WTC11 (cell line): ENCODE measurements around the gene SNRNP200. TPM values are rescaled to one million over a fixed set of nuclear protein-coding genes. Genes with fewer than 3 reads are reported as not detected.

ENCODE experiments used
- ATAC-seq: fragments of 200-7000 bp; cut with Tn5 transposase; 2 replicates; pipeline ENCODE4 v1.10.0; 2021; ENCODE audit warnings: mild to moderate bottlenecking, moderate library complexity
- CTCF ChIA-PET: fragments of 300-600 bp; sonication (Branson Sonifier 250); formaldehyde crosslinking; loops from one replicate; lab custom pipeline; 2021; ENCODE audit warnings: antibody characterized with exemption; lab: Charles Lee
- POLR2A ChIA-PET: fragments of 350-600 bp; sonication (Branson Sonifier 250); formaldehyde crosslinking; loops from one replicate; lab custom pipeline; 2021; ENCODE audit warnings: antibody characterized with exemption; lab: Charles Lee
- DNase-seq: peaks from one replicate; pipeline ENCODE4 v3.0.0; 2021; ENCODE audit warnings: low spot score
- H3K27ac Mint-ChIP-seq: 2 replicates; pipeline ENCODE4 v1.8.0; 2021; ENCODE audit warnings: mixed read lengths
- H3K27me3 Mint-ChIP-seq: 2 replicates; pipeline ENCODE4 v1.8.0; 2021; ENCODE audit warnings: low read depth, mild to moderate bottlenecking, moderate library complexity, mixed read lengths
- H3K36me3 Mint-ChIP-seq: 2 replicates; pipeline ENCODE4 v1.8.0; 2021; ENCODE audit warnings: mixed read lengths
- H3K4me1 Mint-ChIP-seq: 2 replicates; pipeline ENCODE4 v1.8.0; 2022; ENCODE audit warnings: mixed read lengths
- H3K4me3 Mint-ChIP-seq: 2 replicates; pipeline ENCODE4 v1.8.0; 2021; ENCODE audit warnings: mild to moderate bottlenecking, moderate library complexity, mixed read lengths
- H3K9me3 Mint-ChIP-seq: 2 replicates; pipeline ENCODE4 v1.8.0; 2021; ENCODE audit warnings: mixed read lengths
- ATF6 ChIP-seq: sonication (generic); formaldehyde crosslinking; IDR thresholded peaks from 2 replicates; pipeline ENCODE4 v1.8.1; 2023; ENCODE audit warnings: mild to moderate bottlenecking, missing genetic modification reagents
- HMGA2 ChIP-seq: fragments of 250-450 bp; sonication (Bioruptor Pico); IDR thresholded peaks from 2 replicates; pipeline ENCODE4 v1.4.0; 2021; ENCODE audit warnings: mild to moderate bottlenecking, moderate library complexity
- IRF2 ChIP-seq: sonication (generic); formaldehyde crosslinking; IDR thresholded peaks from 2 replicates; pipeline ENCODE4 v1.8.0; 2022; ENCODE audit warnings: low read depth, missing genetic modification reagents, borderline replicate concordance
- JAZF1 ChIP-seq: fragments of 250-450 bp; sonication (Bioruptor Pico); IDR thresholded peaks from 2 replicates; pipeline ENCODE4 v1.9.0; 2021; ENCODE audit warnings: moderate library complexity, mild to moderate bottlenecking, inconsistent platforms
- NFE2L1 ChIP-seq: sonication (generic); formaldehyde crosslinking; IDR thresholded peaks from 2 replicates; pipeline ENCODE4 v1.8.1; 2023; ENCODE audit warnings: missing genetic modification reagents
- NR3C1 ChIP-seq: sonication (generic); formaldehyde crosslinking; conservative IDR thresholded peaks from 2 replicates; pipeline ENCODE4 v1.8.1; 2023; ENCODE audit warnings: low read depth, mild to moderate bottlenecking, missing genetic modification reagents
- SMAD4 ChIP-seq: sonication (generic); formaldehyde crosslinking; IDR thresholded peaks from 2 replicates; pipeline ENCODE4 v1.8.0; 2022; ENCODE audit warnings: mild to moderate bottlenecking, missing genetic modification reagents
- TCF7 ChIP-seq: sonication (generic); formaldehyde crosslinking; IDR thresholded peaks from 2 replicates; pipeline ENCODE4 v1.8.0; 2022; ENCODE audit warnings: mild to moderate bottlenecking, low read depth, missing genetic modification reagents, moderate library complexity
- TP53 ChIP-seq: sonication (generic); formaldehyde crosslinking; IDR thresholded peaks from 2 replicates; pipeline ENCODE4 v1.8.1; 2023; ENCODE audit warnings: mild to moderate bottlenecking, missing genetic modification reagents
- ZBTB21 ChIP-seq: sonication (generic); formaldehyde crosslinking; IDR thresholded peaks from 2 replicates; pipeline ENCODE4 v1.8.1; 2023; ENCODE audit warnings: mild to moderate bottlenecking, missing genetic modification reagents, borderline replicate concordance
- ZNF232 ChIP-seq: sonication (generic); formaldehyde crosslinking; IDR thresholded peaks from 2 replicates; pipeline ENCODE4 v1.8.0; 2022; ENCODE audit warnings: mild to moderate bottlenecking, missing genetic modification reagents
- ZNF532 ChIP-seq: fragments of 250-450 bp; sonication (Bioruptor Pico); IDR thresholded peaks from 2 replicates; pipeline ENCODE4 v1.9.0; 2021; ENCODE audit warnings: mild to moderate bottlenecking, borderline replicate concordance
- ZNF671 ChIP-seq: fragments of 250-450 bp; sonication (Bioruptor Pico); IDR thresholded peaks from 2 replicates; pipeline ENCODE4 v1.8.0; 2021; ENCODE audit warnings: mild to moderate bottlenecking
- total RNA-seq: library from RNA; stranded (reverse); gene quantifications from 3 replicates; pipeline ENCODE4 v1.2.3, GENCODE V29; 2021
- TF ChIP-seq, protein P1 (sequence below): sonication (generic); formaldehyde crosslinking; IDR thresholded peaks from 2 replicates; pipeline ENCODE4 v1.8.0; 2023; ENCODE audit warnings: mild to moderate bottlenecking, missing genetic modification reagents
- TF ChIP-seq, protein P2 (sequence below): sonication (generic); formaldehyde crosslinking; IDR thresholded peaks from 2 replicates; pipeline ENCODE4 v1.8.0; 2022; ENCODE audit warnings: missing genetic modification reagents
- TF ChIP-seq, protein P3 (sequence below): sonication (generic); formaldehyde crosslinking; IDR thresholded peaks from 2 replicates; pipeline ENCODE4 v1.8.0; 2022; ENCODE audit warnings: mild to moderate bottlenecking, missing genetic modification reagents
- TF ChIP-seq, protein P4 (sequence below): sonication (generic); formaldehyde crosslinking; IDR thresholded peaks from 2 replicates; pipeline ENCODE4 v1.8.1; 2022; ENCODE audit warnings: low read depth, missing genetic modification reagents, borderline replicate concordance

SNRNP200 gene
- total RNA-seq, 1 experiment from 2014 or later, result 226 TPM

GRCh38 chr2:96274355-96275056 lies 30.8 kb downstream of the SNRNP200 start:
- no peak for ATAC-seq

GRCh38 chr2:96273763-96274162 lies 31.6 kb downstream of the SNRNP200 start:
- DNase-seq (no peak), ATAC-seq (no peak)
- Mint-ChIP-seq H3K27ac (no peak overlapping the region), H3K9me3 (no peaks in the 10 kb centered on the region), H3K36me3 (peaks cover 73% of the 10 kb centered on the region), H3K27me3 (no peaks in the 10 kb centered on the region), H3K4me1 (no peaks in the 10 kb centered on the region), H3K4me3 (no peak overlapping the region)
- CTCF ChIA-PET, result no interaction called here
- POLR2A ChIA-PET, result interaction anchor here (0.5 kb wide), 1 partner anchor 56 kb away, joined by 5 read pairs; no protein-coding TSS in a partner anchor
- TF ChIP-seq ZNF532 (CRISPR knock-in tag), result no peak
- no peak for TF ChIP-seq NFE2L1
- TF ChIP-seq ZBTB21 (CRISPR knock-in tag), result no peak
- no peak for TF ChIP-seq JAZF1 (CRISPR knock-in tag)
- TF ChIP-seq, protein P1, sequence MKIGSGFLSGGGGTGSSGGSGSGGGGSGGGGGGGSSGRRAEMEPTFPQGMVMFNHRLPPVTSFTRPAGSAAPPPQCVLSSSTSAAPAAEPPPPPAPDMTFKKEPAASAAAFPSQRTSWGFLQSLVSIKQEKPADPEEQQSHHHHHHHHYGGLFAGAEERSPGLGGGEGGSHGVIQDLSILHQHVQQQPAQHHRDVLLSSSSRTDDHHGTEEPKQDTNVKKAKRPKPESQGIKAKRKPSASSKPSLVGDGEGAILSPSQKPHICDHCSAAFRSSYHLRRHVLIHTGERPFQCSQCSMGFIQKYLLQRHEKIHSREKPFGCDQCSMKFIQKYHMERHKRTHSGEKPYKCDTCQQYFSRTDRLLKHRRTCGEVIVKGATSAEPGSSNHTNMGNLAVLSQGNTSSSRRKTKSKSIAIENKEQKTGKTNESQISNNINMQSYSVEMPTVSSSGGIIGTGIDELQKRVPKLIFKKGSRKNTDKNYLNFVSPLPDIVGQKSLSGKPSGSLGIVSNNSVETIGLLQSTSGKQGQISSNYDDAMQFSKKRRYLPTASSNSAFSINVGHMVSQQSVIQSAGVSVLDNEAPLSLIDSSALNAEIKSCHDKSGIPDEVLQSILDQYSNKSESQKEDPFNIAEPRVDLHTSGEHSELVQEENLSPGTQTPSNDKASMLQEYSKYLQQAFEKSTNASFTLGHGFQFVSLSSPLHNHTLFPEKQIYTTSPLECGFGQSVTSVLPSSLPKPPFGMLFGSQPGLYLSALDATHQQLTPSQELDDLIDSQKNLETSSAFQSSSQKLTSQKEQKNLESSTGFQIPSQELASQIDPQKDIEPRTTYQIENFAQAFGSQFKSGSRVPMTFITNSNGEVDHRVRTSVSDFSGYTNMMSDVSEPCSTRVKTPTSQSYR (CRISPR knock-in tag), result no peak
- TF ChIP-seq HMGA2 (CRISPR knock-in tag), result no peak
- TF ChIP-seq ATF6, result no peak
- TF ChIP-seq, protein P2, sequence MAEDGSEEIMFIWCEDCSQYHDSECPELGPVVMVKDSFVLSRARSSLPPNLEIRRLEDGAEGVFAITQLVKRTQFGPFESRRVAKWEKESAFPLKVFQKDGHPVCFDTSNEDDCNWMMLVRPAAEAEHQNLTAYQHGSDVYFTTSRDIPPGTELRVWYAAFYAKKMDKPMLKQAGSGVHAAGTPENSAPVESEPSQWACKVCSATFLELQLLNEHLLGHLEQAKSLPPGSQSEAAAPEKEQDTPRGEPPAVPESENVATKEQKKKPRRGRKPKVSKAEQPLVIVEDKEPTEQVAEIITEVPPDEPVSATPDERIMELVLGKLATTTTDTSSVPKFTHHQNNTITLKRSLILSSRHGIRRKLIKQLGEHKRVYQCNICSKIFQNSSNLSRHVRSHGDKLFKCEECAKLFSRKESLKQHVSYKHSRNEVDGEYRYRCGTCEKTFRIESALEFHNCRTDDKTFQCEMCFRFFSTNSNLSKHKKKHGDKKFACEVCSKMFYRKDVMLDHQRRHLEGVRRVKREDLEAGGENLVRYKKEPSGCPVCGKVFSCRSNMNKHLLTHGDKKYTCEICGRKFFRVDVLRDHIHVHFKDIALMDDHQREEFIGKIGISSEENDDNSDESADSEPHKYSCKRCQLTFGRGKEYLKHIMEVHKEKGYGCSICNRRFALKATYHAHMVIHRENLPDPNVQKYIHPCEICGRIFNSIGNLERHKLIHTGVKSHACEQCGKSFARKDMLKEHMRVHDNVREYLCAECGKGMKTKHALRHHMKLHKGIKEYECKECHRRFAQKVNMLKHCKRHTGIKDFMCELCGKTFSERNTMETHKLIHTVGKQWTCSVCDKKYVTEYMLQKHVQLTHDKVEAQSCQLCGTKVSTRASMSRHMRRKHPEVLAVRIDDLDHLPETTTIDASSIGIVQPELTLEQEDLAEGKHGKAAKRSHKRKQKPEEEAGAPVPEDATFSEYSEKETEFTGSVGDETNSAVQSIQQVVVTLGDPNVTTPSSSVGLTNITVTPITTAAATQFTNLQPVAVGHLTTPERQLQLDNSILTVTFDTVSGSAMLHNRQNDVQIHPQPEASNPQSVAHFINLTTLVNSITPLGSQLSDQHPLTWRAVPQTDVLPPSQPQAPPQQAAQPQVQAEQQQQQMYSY (CRISPR knock-in tag), result no peak
- no peak for TF ChIP-seq ZNF232
- TF ChIP-seq ZNF671 (CRISPR knock-in tag), result no peak
- TF ChIP-seq IRF2 (CRISPR knock-in tag), result no peak
- TF ChIP-seq, protein P3, sequence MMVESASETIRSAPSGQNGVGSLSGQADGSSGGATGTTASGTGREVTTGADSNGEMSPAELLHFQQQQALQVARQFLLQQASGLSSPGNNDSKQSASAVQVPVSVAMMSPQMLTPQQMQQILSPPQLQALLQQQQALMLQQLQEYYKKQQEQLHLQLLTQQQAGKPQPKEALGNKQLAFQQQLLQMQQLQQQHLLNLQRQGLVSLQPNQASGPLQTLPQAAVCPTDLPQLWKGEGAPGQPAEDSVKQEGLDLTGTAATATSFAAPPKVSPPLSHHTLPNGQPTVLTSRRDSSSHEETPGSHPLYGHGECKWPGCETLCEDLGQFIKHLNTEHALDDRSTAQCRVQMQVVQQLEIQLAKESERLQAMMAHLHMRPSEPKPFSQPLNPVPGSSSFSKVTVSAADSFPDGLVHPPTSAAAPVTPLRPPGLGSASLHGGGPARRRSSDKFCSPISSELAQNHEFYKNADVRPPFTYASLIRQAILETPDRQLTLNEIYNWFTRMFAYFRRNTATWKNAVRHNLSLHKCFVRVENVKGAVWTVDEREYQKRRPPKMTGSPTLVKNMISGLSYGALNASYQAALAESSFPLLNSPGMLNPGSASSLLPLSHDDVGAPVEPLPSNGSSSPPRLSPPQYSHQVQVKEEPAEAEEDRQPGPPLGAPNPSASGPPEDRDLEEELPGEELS (CRISPR knock-in tag), result no peak
- TF ChIP-seq TCF7 (CRISPR knock-in tag), result no peak
- TF ChIP-seq NR3C1, result no peak
- no peak for TF ChIP-seq SMAD4 (CRISPR knock-in tag)

More at GRCh38 chr2:96274355-96275056, 30.8 kb downstream of the SNRNP200 start:
- Mint-ChIP-seq H3K9me3 (no peaks in the 10 kb centered on the region), H3K4me1 (no peaks in the 10 kb centered on the region), H3K36me3 (peaks cover 74% of the 10 kb centered on the region), H3K4me3 (no peak overlapping the region), H3K27ac (0 out of 2 replicates have a peak overlapping the region, but pooled peaks have one; percentile 41), H3K27me3 (no peaks in the 10 kb centered on the region)
- DNase-seq, result no peak
- ChIA-PET POLR2A (interaction anchor here (0.5 kb wide), 1 partner anchor 55 kb away, joined by 5 read pairs; no protein-coding TSS in a partner anchor), CTCF (no interaction called here)
- TF ChIP-seq, protein P4, sequence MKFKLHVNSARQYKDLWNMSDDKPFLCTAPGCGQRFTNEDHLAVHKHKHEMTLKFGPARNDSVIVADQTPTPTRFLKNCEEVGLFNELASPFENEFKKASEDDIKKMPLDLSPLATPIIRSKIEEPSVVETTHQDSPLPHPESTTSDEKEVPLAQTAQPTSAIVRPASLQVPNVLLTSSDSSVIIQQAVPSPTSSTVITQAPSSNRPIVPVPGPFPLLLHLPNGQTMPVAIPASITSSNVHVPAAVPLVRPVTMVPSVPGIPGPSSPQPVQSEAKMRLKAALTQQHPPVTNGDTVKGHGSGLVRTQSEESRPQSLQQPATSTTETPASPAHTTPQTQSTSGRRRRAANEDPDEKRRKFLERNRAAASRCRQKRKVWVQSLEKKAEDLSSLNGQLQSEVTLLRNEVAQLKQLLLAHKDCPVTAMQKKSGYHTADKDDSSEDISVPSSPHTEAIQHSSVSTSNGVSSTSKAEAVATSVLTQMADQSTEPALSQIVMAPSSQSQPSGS, result no peak
- TF ChIP-seq TP53 (CRISPR knock-in tag), result no peak
- TF ChIP-seq, all 79 proteins: peak for 0
